ENCODE results near the gene SCG3. TPM values are rescaled to one million over a fixed set of nuclear protein-coding genes. Genes with fewer than 3 reads are reported as not detected.
"Not testable (repeated sequence)": the region's sequence is repeated elsewhere in the genome, so short reads cannot be mapped to it uniquely, and the experiment has no call there.

Gene SCG3
- total RNA-seq: not detected

GRCh38 chr15:51681303-51681963, at the start of gene SCG3:
SCG3 (plus strand) TSS chr15:51681503; CDS start chr15:51681756, 253 bp downstream.
- ChIA-PET POLR2A (interaction anchor here (0.7 kb wide), 1 partner anchor 23 kb away, joined by 3 read pairs; no protein-coding TSS in a partner anchor), CTCF (interaction anchor here (0.6 to 1.7 kb wide), 4 partner anchors 29 to 282 kb away, joined by 3 to 5 read pairs (median 4); no protein-coding TSS in a partner anchor)
- Mint-ChIP-seq H3K27me3 (peaks cover 47% of the 10 kb centered on the region), H3K4me3 (no peak within 1 kb of the TSS), H3K27ac (no peak within 1 kb of the TSS), H3K9me3 (no peaks in the 10 kb centered on the region), H3K36me3 (ENCODE audit: low read depth) (no peaks in the 10 kb centered on the region), H3K4me1 (peaks cover 2% of the 10 kb centered on the region)
- peak; percentile 75 for DNase-seq

- no peak for DNase-seq
- ChIA-PET POLR2A (no interaction called here), CTCF (interaction anchor here (2.8 kb wide), 1 partner anchor 141 kb away, joined by 9 read pairs; no protein-coding TSS in a partner anchor)
- H3K9me3 Mint-ChIP-seq: no peaks in the 10 kb centered on the region
- H3K27ac Mint-ChIP-seq: no peak overlapping the region
- peaks cover 9% of the 10 kb centered on the region for H3K27me3 Mint-ChIP-seq
- H3K36me3 Mint-ChIP-seq (ENCODE audit: low read depth): no peaks in the 10 kb centered on the region
- H3K4me1 Mint-ChIP-seq: peaks cover 10% of the 10 kb centered on the region
- H3K4me3 Mint-ChIP-seq: no peak overlapping the region
Observed at GRCh38 chr15:51634591-51635198, 46.6 kb upstream of the SCG3 start.

- POLR2A ChIA-PET: no interaction called here
- no peaks in the 10 kb centered on the region for H3K4me1 Mint-ChIP-seq
- CTCF ChIA-PET: interaction anchor here (2.0 kb wide), 1 partner anchor 8 kb away, joined by 9 read pairs; no protein-coding TSS in a partner anchor
- no peak for DNase-seq
- peaks cover 19% of the 10 kb centered on the region for H3K27me3 Mint-ChIP-seq
- H3K36me3 Mint-ChIP-seq (ENCODE audit: low read depth): no peaks in the 10 kb centered on the region
- no peak overlapping the region for H3K27ac Mint-ChIP-seq
- no peak overlapping the region for H3K4me3 Mint-ChIP-seq
- no peaks in the 10 kb centered on the region for H3K9me3 Mint-ChIP-seq
Observed at GRCh38 chr15:51641490-51642130, 39.7 kb upstream of the SCG3 start.

- no peak for DNase-seq
- Mint-ChIP-seq H3K4me3 (no peak overlapping the region), H3K27ac (no peak overlapping the region), H3K9me3 (no peaks in the 10 kb centered on the region), H3K4me1 (peaks cover 4% of the 10 kb centered on the region), H3K27me3 (peaks cover 19% of the 10 kb centered on the region), H3K36me3 (ENCODE audit: low read depth) (no peaks in the 10 kb centered on the region)
- POLR2A ChIA-PET: no interaction called here
- CTCF ChIA-PET: interaction anchor here (1.0 kb wide), 1 partner anchor 134 kb away, joined by 4 read pairs; no protein-coding TSS in a partner anchor
Observed at GRCh38 chr15:51642696-51643095, 38.6 kb upstream of the SCG3 start.

GRCh38 chr15:51647128-51647562, 34.2 kb upstream of the SCG3 start:
- no peaks in the 10 kb centered on the region for H3K36me3 Mint-ChIP-seq (ENCODE audit: low read depth)
- H3K27me3 Mint-ChIP-seq: peaks cover 19% of the 10 kb centered on the region
- DNase-seq: no peak
- H3K27ac Mint-ChIP-seq: no peak overlapping the region
- peaks cover 4% of the 10 kb centered on the region for H3K4me1 Mint-ChIP-seq
- H3K4me3 Mint-ChIP-seq: no peak overlapping the region
- ChIA-PET POLR2A (no interaction called here), CTCF (interaction anchor here (0.6 to 2.8 kb wide), 2 partner anchors 85 to 130 kb away, joined by 3 to 9 read pairs; no protein-coding TSS in a partner anchor)
- H3K9me3 Mint-ChIP-seq: no peaks in the 10 kb centered on the region

GRCh38 chr15:51648101-51648500, 33.2 kb upstream of the SCG3 start:
- DNase-seq; POLR2A ChIA-PET; H3K27ac Mint-ChIP-seq; H3K4me1 Mint-ChIP-seq; H3K9me3 Mint-ChIP-seq; H3K4me3 Mint-ChIP-seq; H3K36me3 Mint-ChIP-seq (ENCODE audit: low read depth): not testable (repeated sequence)
- peaks cover 18% of the 10 kb centered on the region for H3K27me3 Mint-ChIP-seq
- CTCF ChIA-PET: interaction anchor here (2.8 kb wide), 1 partner anchor 129 kb away, joined by 9 read pairs; no protein-coding TSS in a partner anchor

GRCh38 chr15:51648643-51649042, 32.7 kb upstream of the SCG3 start:
- CTCF ChIA-PET: interaction anchor here (2.0 kb wide), 1 partner anchor 116 kb away, joined by 4 read pairs; no protein-coding TSS in a partner anchor
- H3K36me3 Mint-ChIP-seq (ENCODE audit: low read depth); POLR2A ChIA-PET; DNase-seq; H3K9me3 Mint-ChIP-seq; H3K4me3 Mint-ChIP-seq; H3K4me1 Mint-ChIP-seq; H3K27ac Mint-ChIP-seq: not testable (repeated sequence)
- H3K27me3 Mint-ChIP-seq: peaks cover 18% of the 10 kb centered on the region

GRCh38 chr15:51649659-51650521, 31.4 kb upstream of the SCG3 start:
- Mint-ChIP-seq H3K27ac (no peak overlapping the region), H3K4me3 (no peak overlapping the region), H3K36me3 (ENCODE audit: low read depth) (no peaks in the 10 kb centered on the region), H3K27me3 (peaks cover 12% of the 10 kb centered on the region), H3K9me3 (no peaks in the 10 kb centered on the region), H3K4me1 (peaks cover 4% of the 10 kb centered on the region)
- CTCF ChIA-PET: interaction anchor here (0.6 to 3.1 kb wide), 16 partner anchors 8 to 487 kb away, joined by 3 to 31 read pairs (median 4); partner anchors contain the start of gene TMOD3
- POLR2A ChIA-PET: interaction anchor here (0.5 kb wide), 1 partner anchor 127 kb away, joined by 3 read pairs; no protein-coding TSS in a partner anchor
- DNase-seq: peak; percentile 73

- Mint-ChIP-seq H3K4me1 (peaks cover 2% of the 10 kb centered on the region), H3K9me3 (no peaks in the 10 kb centered on the region), H3K4me3 (no peak overlapping the region), H3K27ac (no peak overlapping the region), H3K36me3 (ENCODE audit: low read depth) (no peaks in the 10 kb centered on the region), H3K27me3 (peaks cover 8% of the 10 kb centered on the region)
- no peak for DNase-seq
- ChIA-PET POLR2A (no interaction called here), CTCF (interaction anchor here (0.5 to 3.1 kb wide), 2 partner anchors 124 to 616 kb away, joined by 3 to 31 read pairs; no protein-coding TSS in a partner anchor)
Observed at GRCh38 chr15:51652084-51652668, 29.1 kb upstream of the SCG3 start.

- H3K4me3 Mint-ChIP-seq; H3K36me3 Mint-ChIP-seq (ENCODE audit: low read depth); DNase-seq; CTCF ChIA-PET; H3K9me3 Mint-ChIP-seq; POLR2A ChIA-PET; H3K4me1 Mint-ChIP-seq; H3K27ac Mint-ChIP-seq; H3K27me3 Mint-ChIP-seq: not testable (repeated sequence)
Observed at GRCh38 chr15:51655401-51656057, 25.8 kb upstream of the SCG3 start.

- ChIA-PET POLR2A (interaction anchor here (0.6 kb wide), 1 partner anchor 52 kb away, joined by 3 read pairs; no protein-coding TSS in a partner anchor), CTCF (no interaction called here)
- Mint-ChIP-seq H3K36me3 (ENCODE audit: low read depth) (no peaks in the 10 kb centered on the region), H3K4me3 (no peak overlapping the region), H3K9me3 (no peaks in the 10 kb centered on the region), H3K4me1 (no peaks in the 10 kb centered on the region), H3K27ac (no peak overlapping the region), H3K27me3 (no peaks in the 10 kb centered on the region)
- no peak for DNase-seq
Observed at GRCh38 chr15:51658664-51659063, 22.6 kb upstream of the SCG3 start.
